Measurements from ENCODE around the gene GRHL3.

Gene GRHL3

GRCh38 chr1:24374891-24375786 lies 56.0 kb downstream of the GRHL3 start:
- no peak for DNase-seq (ENCODE audit: low spot score)

DNA sequence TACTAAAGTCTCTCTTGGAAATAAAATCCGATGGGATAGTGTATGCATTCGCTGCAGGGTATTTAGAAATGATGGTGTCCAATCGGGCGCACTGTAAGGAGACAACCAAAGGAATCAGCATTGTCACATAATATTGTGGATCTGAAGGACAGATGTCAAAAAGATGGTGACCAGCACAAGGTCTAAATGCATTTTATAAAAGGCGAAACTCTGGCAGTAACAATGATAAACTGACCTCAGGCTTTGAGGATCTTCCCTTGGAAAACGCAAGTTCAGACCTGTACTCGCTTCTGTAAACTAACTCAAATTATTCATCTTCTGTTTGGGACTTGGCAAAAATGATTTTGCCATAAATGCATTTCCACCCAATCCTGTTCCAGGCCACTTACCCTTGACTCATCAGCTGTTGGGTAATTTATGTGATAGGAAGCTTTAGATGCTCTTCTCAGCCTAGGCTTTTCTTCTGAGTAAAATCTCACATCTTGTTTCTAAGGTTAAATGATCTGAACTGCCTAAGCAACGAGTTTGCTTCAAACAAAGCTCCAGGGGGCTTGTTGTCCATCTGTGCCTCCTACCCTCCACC lies 60.7 kb downstream of the GRHL3 start:
- DNase-seq (ENCODE audit: low spot score) = no peak

- DNase-seq (ENCODE audit: low spot score) = no peak
Observed at GRCh38 chr1:24380508-24380907, 61.4 kb downstream of the GRHL3 start.

DNA sequence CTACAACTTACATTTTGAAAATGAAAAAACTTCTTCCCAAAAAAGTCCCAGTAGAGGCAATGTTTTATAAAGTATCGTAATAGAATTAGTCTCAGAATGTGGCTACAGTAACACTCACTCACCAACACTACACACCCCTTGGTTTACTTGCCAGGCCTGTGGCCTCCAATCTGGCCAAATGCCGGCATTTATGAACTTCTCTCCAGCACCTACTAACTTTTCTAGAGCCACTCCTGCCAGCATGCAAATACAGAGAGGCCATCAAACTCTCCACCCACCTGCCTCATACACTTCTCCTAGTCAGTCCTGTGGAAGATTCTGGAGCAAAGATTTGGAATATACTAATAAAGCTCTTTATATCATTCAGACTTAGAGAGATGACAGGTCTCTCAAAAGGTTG lies 62.1 kb downstream of the GRHL3 start:
- no peak for DNase-seq (ENCODE audit: low spot score)

DNA sequence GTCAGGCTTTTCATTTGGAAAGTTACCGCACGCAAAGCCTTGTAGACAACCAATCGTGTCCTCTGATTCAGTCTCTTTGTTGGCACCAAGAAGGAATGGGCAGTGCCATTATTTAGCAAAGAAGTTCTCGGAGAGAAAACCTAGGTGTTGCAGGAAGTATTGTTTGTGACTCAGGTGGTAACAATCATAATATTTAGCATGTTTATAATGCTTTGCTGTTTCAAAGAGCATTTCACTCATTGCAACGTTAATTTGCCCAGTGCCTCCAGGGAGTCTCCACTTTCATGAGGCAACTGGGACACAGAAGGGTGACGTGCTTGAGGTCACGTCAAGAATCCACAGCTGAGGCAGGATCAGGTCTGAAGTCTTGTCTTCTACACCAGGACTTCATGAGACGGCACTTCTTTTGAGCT lies 63.0 kb downstream of the GRHL3 start:
- no peak for DNase-seq (ENCODE audit: low spot score)

GRCh38 chr1:24383381-24383940 lies 64.3 kb downstream of the GRHL3 start:
- no peak for DNase-seq (ENCODE audit: low spot score)

DNA sequence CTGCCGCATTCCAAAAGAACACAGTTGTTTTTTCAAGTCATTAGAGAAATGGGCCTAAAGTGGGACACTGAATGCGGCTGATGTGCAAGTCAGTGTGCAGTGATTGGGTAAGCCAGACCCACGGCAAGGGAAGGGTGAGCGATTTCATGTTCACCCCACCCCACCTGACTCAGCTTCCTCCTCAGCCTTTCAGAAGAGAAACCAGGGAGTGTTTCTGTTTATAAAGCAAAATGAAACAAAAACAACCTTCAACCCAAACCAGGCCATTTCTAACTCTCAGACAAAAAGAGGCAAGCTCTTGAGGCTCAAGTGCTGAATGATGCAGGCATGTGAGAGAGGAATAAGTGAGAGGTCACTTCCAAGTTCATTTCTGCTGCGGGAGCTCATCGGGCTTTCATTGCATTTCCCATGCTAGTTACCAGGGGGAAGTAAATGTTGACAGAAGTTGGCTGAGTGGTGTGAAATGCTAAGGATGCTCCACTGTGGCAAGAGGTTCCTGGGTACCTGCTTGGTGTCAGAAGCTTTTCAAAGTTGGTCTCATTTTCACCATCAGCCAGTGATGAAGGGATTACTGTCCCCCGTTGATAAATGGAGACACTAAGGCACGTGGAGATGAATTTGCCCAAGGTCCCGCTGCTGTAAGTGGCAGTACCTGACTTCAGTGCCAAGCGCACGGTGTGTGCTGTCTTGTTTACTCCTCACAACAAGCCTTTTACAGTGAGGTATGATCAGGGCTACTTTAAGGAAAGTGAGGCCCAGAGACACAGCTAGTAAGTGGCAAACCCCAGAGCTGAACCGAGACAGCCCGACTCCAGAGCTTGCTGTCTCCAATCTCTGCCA lies 65.3 kb downstream of the GRHL3 start:
- no peak for DNase-seq (ENCODE audit: low spot score)

GRCh38 chr1:24385160-24385940 lies 66.2 kb downstream of the GRHL3 start:
- DNase-seq (ENCODE audit: low spot score) = peak; percentile 12

DNA sequence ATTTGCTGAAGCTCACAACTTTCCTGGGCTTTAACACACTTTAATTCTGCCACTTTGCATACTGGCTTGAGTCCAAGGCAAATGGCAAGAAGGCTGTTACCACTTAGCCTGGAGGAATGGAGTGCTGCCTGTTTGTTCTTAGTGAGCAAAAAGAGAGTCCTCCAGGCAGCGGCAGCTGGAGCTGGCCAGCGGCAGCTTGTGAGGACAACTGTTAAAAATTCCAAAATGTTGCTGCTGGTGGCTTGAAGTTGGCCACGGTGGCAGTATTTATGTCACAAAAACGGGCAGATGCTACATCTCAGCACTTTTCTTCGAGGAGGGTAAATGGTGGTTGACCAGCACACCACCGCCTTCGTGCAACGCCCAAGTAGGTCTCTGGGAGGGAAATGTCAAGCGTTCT lies 67.1 kb downstream of the GRHL3 start:
- DNase-seq (ENCODE audit: low spot score) = no peak

GRCh38 chr1:24386931-24387330 lies 67.8 kb downstream of the GRHL3 start:
- no peak for DNase-seq (ENCODE audit: low spot score)

DNA sequence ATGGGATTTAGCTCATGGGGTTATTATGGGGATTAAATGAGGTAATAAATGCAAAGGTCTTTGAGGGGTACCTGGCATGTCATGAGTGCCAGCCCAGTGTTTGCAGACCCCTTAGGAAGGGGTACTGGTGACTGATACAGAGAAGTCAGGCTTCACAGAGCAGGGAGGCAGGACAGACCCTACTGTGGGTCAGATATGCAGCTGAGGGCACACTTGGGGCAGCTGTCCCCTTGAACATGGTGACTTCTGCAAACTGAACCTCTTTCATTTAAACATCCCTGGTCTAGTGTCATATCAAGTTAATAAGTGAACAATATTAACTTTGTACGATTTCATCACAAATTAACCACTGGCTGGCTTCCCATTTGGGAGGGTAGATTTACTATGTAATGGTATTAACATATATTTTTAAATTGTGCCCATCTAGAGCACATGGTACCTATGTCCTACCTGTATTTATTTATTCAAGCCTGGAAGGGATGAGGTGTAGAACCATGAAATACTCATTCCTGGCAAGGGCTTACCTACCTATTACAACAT lies 68.5 kb downstream of the GRHL3 start:
- DNase-seq (ENCODE audit: low spot score) = no peak

- no peak for DNase-seq (ENCODE audit: low spot score)
Observed at GRCh38 chr1:24388331-24388885, 69.3 kb downstream of the GRHL3 start.

- DNase-seq (ENCODE audit: low spot score) = no peak
Observed at GRCh38 chr1:24389231-24389678, 70.1 kb downstream of the GRHL3 start.

DNA sequence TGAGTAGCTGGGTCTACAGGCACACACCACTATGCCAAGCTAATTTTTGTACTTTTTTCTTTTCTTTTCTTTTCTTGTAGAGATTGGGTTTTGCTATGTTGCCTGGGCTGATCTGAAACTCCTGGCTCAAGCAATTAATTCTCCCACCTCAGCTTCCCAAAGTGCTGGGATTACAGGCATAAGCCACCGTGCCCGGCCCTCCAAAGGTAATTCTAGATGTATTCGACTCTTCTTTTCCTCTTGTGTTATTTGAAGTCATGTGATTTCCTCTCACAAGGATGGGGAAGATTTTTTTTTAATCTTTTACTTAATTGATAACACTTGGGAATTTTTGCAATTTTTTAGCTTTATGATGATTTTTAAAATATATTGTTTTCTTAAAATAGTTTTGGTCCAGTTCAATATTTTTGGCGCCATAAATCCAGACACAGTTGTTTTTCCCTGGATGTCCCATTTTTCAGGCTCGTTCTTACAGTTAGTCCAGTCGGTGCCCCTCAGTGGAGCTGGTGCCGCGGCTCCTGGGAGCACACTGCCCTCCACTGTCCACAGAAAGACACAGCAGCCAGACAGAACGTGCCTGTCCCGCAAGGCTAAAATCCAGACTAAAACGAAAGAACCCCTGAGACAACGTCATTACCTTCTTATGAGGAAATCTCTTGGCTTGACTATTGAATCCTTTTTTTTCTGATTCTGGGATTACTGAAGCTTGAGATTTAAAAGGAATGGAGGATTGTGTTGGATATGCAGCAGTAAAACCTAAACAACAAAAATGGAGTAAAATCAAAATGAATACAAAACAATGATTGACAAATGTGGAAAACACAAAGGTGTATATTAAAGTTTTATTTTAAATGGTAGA lies 72.0 kb downstream of the GRHL3 start:
- DNase-seq (ENCODE audit: low spot score) = peak; percentile 53

DNA sequence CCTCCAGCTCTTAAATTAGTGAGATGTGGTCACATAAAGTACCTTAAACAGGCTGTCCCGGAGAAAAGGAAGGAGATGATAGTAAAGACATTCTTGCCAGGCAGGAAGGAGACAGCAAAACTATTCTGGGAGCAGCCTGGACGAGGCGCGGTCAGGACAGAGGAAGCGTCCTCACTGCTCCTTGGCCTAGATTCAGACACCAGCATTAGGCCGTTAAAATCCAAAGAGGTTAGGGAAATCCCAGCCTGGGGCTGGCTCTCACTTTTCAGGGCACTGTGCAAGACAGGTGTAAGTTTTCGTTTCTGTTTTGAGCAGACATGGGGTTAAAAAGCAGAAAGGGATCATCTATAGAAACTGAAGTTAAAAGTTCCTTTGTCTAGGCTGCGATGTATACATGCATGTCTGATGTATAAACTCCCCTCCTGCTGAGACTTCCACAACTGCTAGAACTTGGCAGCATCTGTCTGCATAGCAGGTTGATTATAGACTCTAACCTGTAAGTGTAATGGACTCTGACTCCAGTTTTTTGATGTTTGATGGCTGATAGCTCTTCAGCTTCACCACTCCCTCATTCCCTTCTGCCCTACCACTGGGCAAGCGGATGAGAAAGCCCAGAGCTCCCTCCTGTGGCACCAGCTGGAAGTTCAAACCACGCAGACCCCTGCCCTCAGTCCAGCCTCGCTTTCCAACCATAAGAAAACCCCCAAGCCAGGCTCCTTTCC lies 72.9 kb downstream of the GRHL3 start:
- no peak for DNase-seq (ENCODE audit: low spot score)

DNA sequence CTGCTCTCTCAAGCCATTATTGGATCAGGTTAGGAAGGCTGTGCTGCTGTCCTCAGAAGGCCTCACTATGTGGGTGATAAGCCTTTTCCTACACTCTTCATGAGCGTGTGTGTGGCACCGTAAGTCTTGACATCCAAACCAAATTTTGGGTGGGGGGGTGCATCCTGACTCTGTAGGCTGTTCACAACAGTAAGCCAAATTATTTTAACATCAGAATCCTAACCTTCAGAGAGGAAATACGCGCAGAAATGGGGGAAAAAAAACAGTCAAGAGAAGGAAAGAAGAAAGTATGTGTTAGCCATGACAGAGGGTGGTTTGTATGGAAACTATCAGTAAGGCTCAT lies 73.4 kb downstream of the GRHL3 start:
- DNase-seq (ENCODE audit: low spot score) = no peak

DNA sequence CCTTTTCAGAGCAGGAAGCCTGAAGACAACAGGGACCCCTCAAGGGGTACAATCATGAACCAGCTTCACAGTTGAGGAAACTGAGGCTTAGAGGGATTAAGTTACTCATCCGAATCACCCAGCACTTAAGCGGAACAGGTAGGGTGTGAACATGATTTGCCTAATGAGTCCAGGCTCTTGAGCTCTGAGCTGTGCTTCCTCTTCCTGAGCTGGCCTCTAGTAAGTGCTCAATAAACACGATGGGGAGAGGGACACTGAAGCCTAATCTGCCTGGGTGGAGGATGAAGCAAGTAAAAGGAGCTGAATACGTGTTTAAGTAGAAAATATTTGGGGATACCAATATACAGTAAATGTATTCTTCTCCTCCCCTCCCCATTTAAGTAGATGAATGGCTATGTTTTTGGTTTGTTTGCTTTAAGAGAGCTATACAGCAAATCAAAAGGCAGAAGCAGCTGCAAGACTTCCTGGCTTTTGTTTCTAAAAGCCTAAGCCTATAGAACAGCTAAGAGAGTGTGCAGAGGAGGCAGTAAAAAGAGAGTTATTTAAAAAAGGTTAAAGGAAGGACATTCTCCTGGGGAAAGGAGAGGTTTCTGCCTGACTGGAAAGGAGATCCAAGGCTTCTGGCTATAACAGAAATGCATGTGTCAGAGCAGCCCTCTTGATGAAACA lies 74.0 kb downstream of the GRHL3 start:
- DNase-seq (ENCODE audit: low spot score) = no peak

DNA sequence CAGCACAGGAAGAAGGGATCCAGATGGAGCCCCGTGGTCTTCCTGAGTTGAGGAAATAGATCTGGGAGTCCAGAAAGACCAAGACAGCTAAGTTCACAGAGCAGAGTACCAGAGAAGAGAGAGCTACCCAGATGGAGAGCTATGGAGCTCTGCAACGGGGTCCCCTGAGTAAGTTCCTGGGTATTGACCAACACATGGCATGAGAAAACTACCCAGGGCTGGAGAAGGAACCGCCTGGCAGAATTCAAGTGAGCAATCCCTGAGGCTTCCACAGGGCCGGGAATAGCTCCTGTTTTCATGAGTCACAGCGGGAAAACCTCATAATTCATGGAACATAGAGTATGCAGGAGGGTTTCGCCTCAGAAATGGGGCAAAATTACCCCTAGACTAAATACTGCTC lies 74.7 kb downstream of the GRHL3 start:
- DNase-seq (ENCODE audit: low spot score) = no peak

DNA sequence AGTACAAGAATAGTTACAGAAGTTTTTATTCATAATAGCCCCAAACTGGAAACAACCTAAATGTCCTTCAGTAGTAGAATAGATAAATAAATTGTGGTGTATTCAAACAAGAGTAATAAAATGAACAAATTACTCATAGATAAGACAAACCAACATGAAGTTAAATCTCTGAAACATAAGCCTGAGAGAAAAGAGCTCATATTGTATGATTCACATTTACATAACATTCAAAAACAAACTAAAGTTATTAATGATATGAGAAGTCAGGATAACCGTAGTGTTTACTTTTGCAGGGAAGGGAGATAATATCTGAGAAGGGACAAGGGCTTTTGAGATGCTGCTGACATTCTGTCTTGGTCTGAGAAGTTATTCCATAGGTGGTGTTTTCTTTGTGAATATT lies 80.9 kb downstream of the GRHL3 start:
- no peak for DNase-seq (ENCODE audit: low spot score)
